ENCODE measurements around the gene GJB1. TPM values are rescaled to one million over a fixed set of nuclear protein-coding genes. Genes with fewer than 3 reads are reported as not detected.
"Not testable (repeated sequence)": the region's sequence is repeated elsewhere in the genome, so short reads cannot be mapped to it uniquely, and the experiment has no call there.

GJB1 gene
- total RNA-seq, 2 donors from 2014 or later = not detected

- no peaks in the 10 kb centered on the region for H3K9me3 ChIP-seq
- no peaks in the 10 kb centered on the region for H3K4me1 ChIP-seq
- no peak for TF ChIP-seq CTCF (IDR thresholded peaks at IDR 0.05)
- no peaks in the 10 kb centered on the region for H3K27me3 ChIP-seq
- no peaks in the 10 kb centered on the region for H3K36me3 ChIP-seq
- H3K4me3 ChIP-seq = no peak overlapping the region
- no peak for DNase-seq (ENCODE audit: low spot score)
- no peak overlapping the region for H3K27ac ChIP-seq
Measured at GRCh38 chrX:71269801-71270395, 46.9 kb downstream of the GJB1 start.

GRCh38 chrX:71272313-71272712 is 49.3 kb downstream of the GJB1 start:
- H3K4me3 ChIP-seq; H3K4me1 ChIP-seq; H3K27me3 ChIP-seq; H3K9me3 ChIP-seq; H3K36me3 ChIP-seq; DNase-seq (ENCODE audit: low spot score); H3K27ac ChIP-seq: not testable (repeated sequence)

Other genes starting within 250 kb of the GJB1 start
- gene SNX12, start 154.9 kb upstream of the GJB1 start, total RNA-seq = 10 to 100 TPM; 30.8 to 40.1 TPM
- gene FOXO4, start 127.4 kb upstream of the GJB1 start, total RNA-seq = 10 to 100 TPM; 12.4 to 17.0 TPM
- not detected for gene CXorf65, start 116.5 kb upstream of the GJB1 start, total RNA-seq
- gene IL2RG, start 111.6 kb upstream of the GJB1 start, total RNA-seq = 1 to 10 TPM in 1 of 2 donors, not detected in 1; 4.2 TPM
- gene MED12, start 104.6 kb upstream of the GJB1 start, total RNA-seq = 10 to 100 TPM; 14.8 to 25.5 TPM
- gene NLGN3, start 78.4 kb upstream of the GJB1 start, total RNA-seq = under 1 TPM; 0.19 to 0.98 TPM
- gene ZMYM3, start 30.9 kb downstream of the GJB1 start, total RNA-seq = 10 to 100 TPM in 1 of 2 donors, 1 to 10 TPM in 1; 10.0 to 10.5 TPM
- 100 to 1,000 TPM; 110 to 120 TPM for gene NONO, start 60.4 kb downstream of the GJB1 start, total RNA-seq
- 100 to 1,000 TPM; 102 to 172 TPM for gene ITGB1BP2, start 78.5 kb downstream of the GJB1 start, total RNA-seq
- gene TAF1, start 143.1 kb downstream of the GJB1 start, total RNA-seq = 10 to 100 TPM; 17.9 to 19.1 TPM